ENCODE data around the gene NTM. TPM values are rescaled to one million over a fixed set of nuclear protein-coding genes. Genes with fewer than 3 reads are reported as not detected.

Gene NTM
- total and polyA plus RNA-seq, 2 experiments from 2014 or later, result 2.2 to 4.9 TPM

- no peak for DNase-seq (ENCODE audit: low spot score)
- Histone ChIP-seq H3K27ac (no peak overlapping the region), H3K36me3 (replicated peaks; ENCODE audit: insufficient read depth, low read depth) (no peaks in the 10 kb centered on the region), H3K79me2 (no peaks in the 10 kb centered on the region), H3K27me3 (peaks cover 64% of the 10 kb centered on the region), H3K4me2 (peak overlapping the region; percentile 90), H3K4me3 (no peak overlapping the region), H4K20me1 (ENCODE audit: insufficient read depth, poor library complexity, severe bottlenecking) (no peaks in the 10 kb centered on the region), H3K4me1 (ENCODE audit: insufficient read depth) (no peaks in the 10 kb centered on the region), H3K9me3 (ENCODE audit: low read depth) (no peaks in the 10 kb centered on the region), H3K9me2 (replicated peaks; ENCODE audit: insufficient read depth) (no peaks in the 10 kb centered on the region), H2AFZ (no peak overlapping the region)
- WGBS (ENCODE audit: low lambda C conversion rate, missing lambda C conversion rate), result 73% methylated on average over 7 of the region's 7 CpGs
- no peak for TF ChIP-seq CTCF (IDR thresholded peaks at IDR 0.05; ENCODE audit: poor library complexity)
- no peak for TF ChIP-seq EZH2 (IDR thresholded peaks at IDR 0.05; ENCODE audit: borderline replicate concordance)
- no peak for TF ChIP-seq EZH2phosphoT487 (IDR thresholded peaks at IDR 0.05; ENCODE audit: low read depth, severe bottlenecking, unreplicated experiment)
These were observed 541.7 kb downstream of the NTM start for GRCh38 chr11:131912134-131912533.

- H3K4me1 ChIP-seq (ENCODE audit: insufficient read depth), result no peaks in the 10 kb centered on the region
- no peak overlapping the region for H2AFZ ChIP-seq
- no peak overlapping the region for H3K27ac ChIP-seq
- no peak overlapping the region for H3K4me3 ChIP-seq
- TF ChIP-seq CTCF (IDR thresholded peaks at IDR 0.05; ENCODE audit: poor library complexity), result no peak
- no peak for TF ChIP-seq EZH2phosphoT487 (IDR thresholded peaks at IDR 0.05; ENCODE audit: low read depth, severe bottlenecking, unreplicated experiment)
- no peak for TF ChIP-seq EZH2 (IDR thresholded peaks at IDR 0.05; ENCODE audit: borderline replicate concordance)
- H3K4me2 ChIP-seq, result no peak overlapping the region
- H3K9me2 ChIP-seq (replicated peaks; ENCODE audit: insufficient read depth), result no peaks in the 10 kb centered on the region
- no peaks in the 10 kb centered on the region for H4K20me1 ChIP-seq (ENCODE audit: insufficient read depth, poor library complexity, severe bottlenecking)
- no peaks in the 10 kb centered on the region for H3K9me3 ChIP-seq (ENCODE audit: low read depth)
- H3K79me2 ChIP-seq, result no peaks in the 10 kb centered on the region
- peaks cover 53% of the 10 kb centered on the region for H3K27me3 ChIP-seq
- no peak for DNase-seq (ENCODE audit: low spot score)
- no peaks in the 10 kb centered on the region for H3K36me3 ChIP-seq (replicated peaks; ENCODE audit: insufficient read depth, low read depth)
- WGBS (ENCODE audit: low lambda C conversion rate, missing lambda C conversion rate), result 86% methylated on average over 4 of the region's 4 CpGs
These were observed 542.9 kb downstream of the NTM start for GRCh38 chr11:131913267-131913666.

GRCh38 chr11:131914361-131914774 is 544.0 kb downstream of the NTM start:
- H3K27ac ChIP-seq, result no peak overlapping the region
- no peaks in the 10 kb centered on the region for H4K20me1 ChIP-seq (ENCODE audit: insufficient read depth, poor library complexity, severe bottlenecking)
- WGBS (ENCODE audit: low lambda C conversion rate, missing lambda C conversion rate), result 59% methylated on average over 3 of the region's 3 CpGs
- H3K4me3 ChIP-seq, result no peak overlapping the region
- TF ChIP-seq EZH2phosphoT487 (IDR thresholded peaks at IDR 0.05; ENCODE audit: low read depth, severe bottlenecking, unreplicated experiment), result no peak
- peak; percentile 25 for TF ChIP-seq CTCF (IDR thresholded peaks at IDR 0.05; ENCODE audit: poor library complexity)
- TF ChIP-seq EZH2 (IDR thresholded peaks at IDR 0.05; ENCODE audit: borderline replicate concordance), result no peak
- no peaks in the 10 kb centered on the region for H3K79me2 ChIP-seq
- H3K4me1 ChIP-seq (ENCODE audit: insufficient read depth), result no peaks in the 10 kb centered on the region
- no peak overlapping the region for H2AFZ ChIP-seq
- peaks cover 42% of the 10 kb centered on the region for H3K27me3 ChIP-seq
- no peak for DNase-seq (ENCODE audit: low spot score)
- no peaks in the 10 kb centered on the region for H3K9me2 ChIP-seq (replicated peaks; ENCODE audit: insufficient read depth)
- no peaks in the 10 kb centered on the region for H3K9me3 ChIP-seq (ENCODE audit: low read depth)
- no peaks in the 10 kb centered on the region for H3K36me3 ChIP-seq (replicated peaks; ENCODE audit: insufficient read depth, low read depth)
- no peak overlapping the region for H3K4me2 ChIP-seq

GRCh38 chr11:131916638-131917037 is 546.2 kb downstream of the NTM start:
- Histone ChIP-seq H3K79me2 (no peaks in the 10 kb centered on the region), H3K4me1 (ENCODE audit: insufficient read depth) (no peaks in the 10 kb centered on the region), H3K36me3 (replicated peaks; ENCODE audit: insufficient read depth, low read depth) (no peaks in the 10 kb centered on the region), H3K4me3 (no peak overlapping the region), H3K27ac (no peak overlapping the region), H3K27me3 (peaks cover 22% of the 10 kb centered on the region), H3K9me3 (ENCODE audit: low read depth) (no peaks in the 10 kb centered on the region), H3K4me2 (no peak overlapping the region), H3K9me2 (replicated peaks; ENCODE audit: insufficient read depth) (no peaks in the 10 kb centered on the region), H4K20me1 (ENCODE audit: insufficient read depth, poor library complexity, severe bottlenecking) (no peaks in the 10 kb centered on the region), H2AFZ (no peak overlapping the region)
- no peak for DNase-seq (ENCODE audit: low spot score)
- TF ChIP-seq EZH2 (IDR thresholded peaks at IDR 0.05; ENCODE audit: borderline replicate concordance) (no peak), CTCF (IDR thresholded peaks at IDR 0.05; ENCODE audit: poor library complexity) (no peak), EZH2phosphoT487 (IDR thresholded peaks at IDR 0.05; ENCODE audit: low read depth, severe bottlenecking, unreplicated experiment) (no peak)
- WGBS (ENCODE audit: low lambda C conversion rate, missing lambda C conversion rate), result 52% methylated on average over 5 of the region's 5 CpGs

Data from hepatocyte (in vitro differentiated cells).